HepG2 (cell line): ENCODE data around the gene PHACTR3. TPM values are rescaled to one million over a fixed set of nuclear protein-coding genes. Genes with fewer than 3 reads are reported as not detected.
A peak's percentile ranks its signal among the peaks of the same experiment; 100 is the strongest.

ENCODE experiments used
- ATAC-seq: fragments of 200-7000 bp; cut with Tn5 transposase; 3 replicates; pipeline ENCODE4 v1.9.1; 2020; ENCODE audit warnings: mild to moderate bottlenecking, moderate library complexity
- BruUV-seq: library from RNA; stranded (reverse); fragments of 400-500 nt; replicated peaks from 2 replicates; lab custom pipeline; 2021; lab: Mats Ljungman, UMichigan
- CTCF ChIA-PET: fragments of 300-600 bp; formaldehyde crosslinking; extraction: SDS; loops from one replicate; lab custom pipeline; 2021; ENCODE audit warnings: low total read pairs, inconsistent platforms, low intra/inter-chr PET ratio; lab: Yijun Ruan, JAX
- POLR2A ChIA-PET: fragments of 350-600 bp; sonication (Branson Sonifier 250); formaldehyde crosslinking; loops from one replicate; lab custom pipeline; 2020; ENCODE audit warnings: antibody characterized with exemption, inconsistent platforms; lab: Yijun Ruan, JAX
- DNase-seq: peaks from one replicate; pipeline ENCODE4 v3.0.0-alpha.2; 2015; ENCODE audit warnings: low spot score
- FAIRE-seq: peaks from 3 replicates; lab custom pipeline; 2011; peaks lifted over from hg19 to GRCh38; lab: Jason Lieb, UNC
- H2AFZ ChIP-seq: one replicate; pipeline ENCODE4 v1.6.1; 2011; ENCODE audit warnings: low read length, inconsistent platforms
- H3K27ac ChIP-seq: fragments of 300-600 bp; 3 replicates; pipeline ENCODE4 v1.8.0; 2011; ENCODE audit warnings: mixed run types, mild to moderate bottlenecking, mixed read lengths, low read length, inconsistent platforms; ENCODE audit not compliant: insufficient read depth; ENCODE audit errors: extremely low read length
- H3K27me3 ChIP-seq, 2 experiments: fragments of 200-600 bp in 1 of 2; 2 replicates in 1 of 2; 3 replicates in 1 of 2; pipeline versions ENCODE4 v1.6.0 to v1.8.0; 2011; ENCODE audit warnings: low read length in 2 of 2, mild to moderate bottlenecking in 2 of 2, moderate library complexity in 2 of 2, inconsistent platforms in 1 of 2; ENCODE audit not compliant: insufficient read depth in 2 of 2, control insufficient read depth in 1 of 2
- H3K36me3 ChIP-seq, 2 experiments: fragments of 200-600 bp in 1 of 2; replicated peaks in 1 of 2; 2 replicates in 1 of 2; 3 replicates in 1 of 2; pipeline versions ENCODE4 v1.5.1 to v1.8.0; 2011; ENCODE audit warnings: low read length in 2 of 2, inconsistent platforms in 1 of 2; ENCODE audit not compliant: insufficient read depth in 2 of 2, control insufficient read depth in 1 of 2
- H3K4me1 ChIP-seq: 2 replicates; pipeline ENCODE4 v1.5.1; 2012; ENCODE audit warnings: low read length, inconsistent platforms; ENCODE audit not compliant: insufficient read depth
- H3K4me2 ChIP-seq: 2 replicates; pipeline ENCODE4 v1.6.0; 2011; ENCODE audit warnings: low read depth, low read length, inconsistent platforms
- H3K4me3 ChIP-seq, 3 experiments: fragments of 200-600 bp in 1 of 3; sonication (generic), shearing (Covaris generic) in 1 of 3; replicated peaks in 1 of 3; 2 replicates each; pipeline ENCODE4 v1.5.1; 2011 to 2016; ENCODE audit warnings: low read length in 3 of 3, inconsistent platforms in 2 of 3, low read depth in 2 of 3, mild to moderate bottlenecking in 2 of 3, control low read depth in 1 of 3, mixed read lengths in 1 of 3; ENCODE audit not compliant: insufficient read depth in 1 of 3
- H3K79me2 ChIP-seq: one replicate; pipeline ENCODE4 v1.6.1; 2011; ENCODE audit warnings: low read length, inconsistent platforms; ENCODE audit not compliant: insufficient read depth
- H3K9ac ChIP-seq: 2 replicates; pipeline ENCODE4 v1.6.0; 2011; ENCODE audit warnings: mild to moderate bottlenecking, low read depth, low read length, inconsistent platforms; ENCODE audit not compliant: insufficient read depth
- H3K9me3 ChIP-seq: 2 replicates; pipeline ENCODE4 v1.5.1; 2012; ENCODE audit warnings: mild to moderate bottlenecking, low read length
- H4K20me1 ChIP-seq: 2 replicates; pipeline ENCODE4 v1.6.0; 2011; ENCODE audit warnings: inconsistent platforms, mild to moderate bottlenecking, low read length, moderate library complexity; ENCODE audit not compliant: insufficient read depth
- CTCF ChIP-seq: sonication (generic); formaldehyde crosslinking; IDR thresholded peaks from 2 replicates; pipeline ENCODE4 v1.5.0; 2020; ENCODE audit warnings: mild to moderate bottlenecking, missing genetic modification reagents, moderate library complexity
- HNF4A ChIP-seq: sonication (generic); formaldehyde crosslinking; IDR thresholded peaks from 2 replicates; pipeline ENCODE4 v1.4.0; 2020; ENCODE audit warnings: missing genetic modification reagents
- KLF16 ChIP-seq, 2 experiments: sonication (generic) in 1 of 2; formaldehyde crosslinking in 1 of 2; IDR thresholded peaks; 2 replicates each; pipeline versions ENCODE4 v1.6.1 to v1.8.0; 2016 to 2023; ENCODE audit warnings: missing genetic modification reagents in 2 of 2, missing compliant biosample characterization in 1 of 2
- PBX3 ChIP-seq: sonication (generic); formaldehyde crosslinking; IDR thresholded peaks from 2 replicates; pipeline ENCODE4 v1.8.1; 2023; ENCODE audit warnings: missing genetic modification reagents, inconsistent platforms, borderline replicate concordance
- RXRA ChIP-seq: sonication (generic); formaldehyde crosslinking; IDR thresholded peaks from 2 replicates; pipeline ENCODE4 v1.5.1; 2020; ENCODE audit warnings: missing genetic modification reagents
- SRY ChIP-seq: sonication (generic); formaldehyde crosslinking; IDR thresholded peaks from 2 replicates; pipeline ENCODE4 v1.8.0; 2022; ENCODE audit warnings: mild to moderate bottlenecking, missing genetic modification reagents
- ZNF768 ChIP-seq: sonication (generic); formaldehyde crosslinking; IDR thresholded peaks from 2 replicates; pipeline ENCODE4 v1.4.0; 2020; ENCODE audit warnings: missing genetic modification reagents
- WGBS: methylation state at CpG from one replicate; pipeline ENCODE4 v1.1.6; 2017; ENCODE audit warnings: low lambda C conversion rate; 5-methylcytosine and 5-hydroxymethylcytosine counted together
- in situ Hi-C: cut with HindIII; loops from 2 replicates; pipeline ENCODE4 v1.10.0; 2017; ENCODE audit warnings: low pct_unique_long_range_greater_than_20kb; ENCODE audit not compliant: extremely low pct_ligation_motif_present
- intact Hi-C: fragments of 100-400 bp; cut with micrococcal nuclease; formaldehyde crosslinking; loops from one replicate; pipeline ENCODE4 v1.10.0; 2022; ENCODE audit not compliant: unreplicated experiment
- polyA plus RNA-seq, 8 experiments: library from polyadenylated mRNA; depleted of rRNA in 3 of 8; stranded (reverse) in 7 of 8; unstranded in 1 of 8; fragments of >200 nt; fragmentation: Illumina TruSeq in 4 of 8; extraction: Trizol in 4 of 8; gene quantifications; 2 replicates each; pipeline versions ENCODE4 v1.2.1 to v1.2.3, GENCODE V29; 2011 to 2016; ENCODE audit warnings: low read depth in 4 of 8, missing spikeins in 1 of 8, mixed read lengths in 1 of 8; ENCODE audit not compliant: insufficient read depth in 1 of 8
- total RNA-seq, 5 experiments: library from RNA; depleted of rRNA; stranded (reverse); fragments of >200 nt; fragmentation: Illumina TruSeq; extraction: Trizol; gene quantifications; 2 replicates each; pipeline ENCODE4 v1.2.3, GENCODE V29; 2016; ENCODE audit warnings: low read depth in 1 of 5
- TF ChIP-seq, protein P1 (sequence below): sonication (generic); formaldehyde crosslinking; conservative IDR thresholded peaks from 2 replicates; pipeline ENCODE4 v1.8.1; 2023; ENCODE audit warnings: missing genetic modification reagents
- TF ChIP-seq, protein P2 (sequence below): sonication (generic); formaldehyde crosslinking; IDR thresholded peaks from 2 replicates; pipeline ENCODE4 v1.4.0; 2020; ENCODE audit warnings: mild to moderate bottlenecking, missing genetic modification reagents

PHACTR3 gene
- total and polyA plus RNA-seq, 2 of the 13 experiments (the other 11 are each of a cell fraction or from before 2014, with no cell fraction given) = not detected

GRCh38 chr20:59743767-59744485 is 139.6 kb downstream of the PHACTR3 start:
- FAIRE-seq (no peak), ATAC-seq (peak; percentile 45; the same call in 2 of the 3 replicates), DNase-seq (no peak)
- Histone ChIP-seq H3K9ac (no peak overlapping the region), H3K4me1 (no peaks in the 10 kb centered on the region), H3K4me2 (no peak overlapping the region), H3K79me2 (no peaks in the 10 kb centered on the region), H3K9me3 (no peaks in the 10 kb centered on the region), H3K27me3 (peaks cover 13 to 61% of the 10 kb centered on the region in 2 experiments; a peak in 4 of 5 replicates), H3K36me3 (no peaks in the 10 kb centered on the region), H3K27ac (no peak overlapping the region), H2AFZ (no peak overlapping the region), H3K4me3 (no peak overlapping the region), H4K20me1 (no peaks in the 10 kb centered on the region)
- 39% methylated on average over 13 of the region's 21 CpGs for WGBS
- CTCF ChIA-PET = no interaction called here
- BruUV-seq = no TSS peak
- intact Hi-C loops = no loop called here
- TF ChIP-seq HNF4A (CRISPR knock-in tag) (no peak), KLF16 (CRISPR knock-in tag; IDR thresholded peaks at IDR 0.05) (no peak), ZNF768 (CRISPR knock-in tag) (peak; percentile 97), CTCF (peak; percentile 30; the same call in 1 of the 2 replicates), RXRA (CRISPR knock-in tag) (no peak), PBX3 (no peak), SRY (CRISPR knock-in tag) (0 out of 2 replicates have a peak, but pooled peaks have one; percentile 34)
- TF ChIP-seq, protein P1, sequence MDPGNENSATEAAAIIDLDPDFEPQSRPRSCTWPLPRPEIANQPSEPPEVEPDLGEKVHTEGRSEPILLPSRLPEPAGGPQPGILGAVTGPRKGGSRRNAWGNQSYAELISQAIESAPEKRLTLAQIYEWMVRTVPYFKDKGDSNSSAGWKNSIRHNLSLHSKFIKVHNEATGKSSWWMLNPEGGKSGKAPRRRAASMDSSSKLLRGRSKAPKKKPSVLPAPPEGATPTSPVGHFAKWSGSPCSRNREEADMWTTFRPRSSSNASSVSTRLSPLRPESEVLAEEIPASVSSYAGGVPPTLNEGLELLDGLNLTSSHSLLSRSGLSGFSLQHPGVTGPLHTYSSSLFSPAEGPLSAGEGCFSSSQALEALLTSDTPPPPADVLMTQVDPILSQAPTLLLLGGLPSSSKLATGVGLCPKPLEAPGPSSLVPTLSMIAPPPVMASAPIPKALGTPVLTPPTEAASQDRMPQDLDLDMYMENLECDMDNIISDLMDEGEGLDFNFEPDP = no peak
- TF ChIP-seq, protein P2, sequence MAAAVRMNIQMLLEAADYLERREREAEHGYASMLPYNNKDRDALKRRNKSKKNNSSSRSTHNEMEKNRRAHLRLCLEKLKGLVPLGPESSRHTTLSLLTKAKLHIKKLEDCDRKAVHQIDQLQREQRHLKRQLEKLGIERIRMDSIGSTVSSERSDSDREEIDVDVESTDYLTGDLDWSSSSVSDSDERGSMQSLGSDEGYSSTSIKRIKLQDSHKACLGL (CRISPR knock-in tag) = no peak
- POLR2A ChIA-PET = no interaction called here
- in situ Hi-C loops = no loop called here
